HG02623 (cell line): ENCODE measurements around the gene RASGEF1C.
"Not testable (repeated sequence)": the region's sequence is repeated elsewhere in the genome, so short reads cannot be mapped to it uniquely, and the experiment has no call there.

ENCODE experiments used
- ATAC-seq: cut with Tn5 transposase; IDR thresholded peaks from one replicate; pipeline ENCODE4 v1.9.1; 2021; ENCODE audit warnings: moderate library complexity; ENCODE audit not compliant: unreplicated experiment

Gene RASGEF1C

GRCh38 chr5:180137401-180138213 lies 71.4 kb downstream of the RASGEF1C start:
- ATAC-seq = no peak

- no peak for ATAC-seq
Observed at GRCh38 chr5:180136630-180137381, 72.2 kb downstream of the RASGEF1C start.

- ATAC-seq = no peak
Observed at GRCh38 chr5:180135967-180136629, 72.9 kb downstream of the RASGEF1C start.

GRCh38 chr5:180135128-180135955 lies 73.7 kb downstream of the RASGEF1C start:
- no peak for ATAC-seq

GRCh38 chr5:180133971-180134508 lies 75.0 kb downstream of the RASGEF1C start:
- ATAC-seq = no peak

GRCh38 chr5:180133551-180133950 lies 75.5 kb downstream of the RASGEF1C start:
- no peak for ATAC-seq

GRCh38 chr5:180133060-180133459 lies 76.0 kb downstream of the RASGEF1C start:
- ATAC-seq = no peak

- ATAC-seq = no peak
Observed at GRCh38 chr5:180130876-180131740, 77.9 kb downstream of the RASGEF1C start.

- no peak for ATAC-seq
Observed at GRCh38 chr5:180130291-180130869, 78.6 kb downstream of the RASGEF1C start.

- no peak for ATAC-seq
Observed at GRCh38 chr5:180129291-180130190, 79.5 kb downstream of the RASGEF1C start.

GRCh38 chr5:180128671-180129261 lies 80.2 kb downstream of the RASGEF1C start:
- ATAC-seq = no peak

- ATAC-seq = no peak
Observed at GRCh38 chr5:180127682-180128670, 81.0 kb downstream of the RASGEF1C start.

GRCh38 chr5:180126716-180127681 lies 82.0 kb downstream of the RASGEF1C start:
- no peak for ATAC-seq

GRCh38 chr5:180126156-180126555 lies 82.9 kb downstream of the RASGEF1C start:
- not testable (repeated sequence) for ATAC-seq

GRCh38 chr5:180124662-180125061 lies 84.3 kb downstream of the RASGEF1C start:
- ATAC-seq = not testable (repeated sequence)
